HCT116 (cell line): Measurements from ENCODE around the gene KCNJ10. TPM values are rescaled to one million over a fixed set of nuclear protein-coding genes. Genes with fewer than 3 reads are reported as not detected.

Experiments
- ATAC-seq: fragments of 200-7000 bp; cut with Tn5 transposase; 2 replicates; pipeline ENCODE4 v1.9.1; 2020; ENCODE audit warnings: mild to moderate bottlenecking, moderate library complexity
- BruUV-seq: library from RNA; stranded (reverse); fragments of 400-500 nt; replicated peaks from 2 replicates; lab custom pipeline; 2021; lab: Mats Ljungman, UMichigan
- CTCF ChIA-PET: fragments of 300-600 bp; sonication (Branson Sonifier 250); formaldehyde crosslinking; loops from one replicate; lab custom pipeline; 2021; ENCODE audit warnings: antibody characterized with exemption; lab: Charles Lee
- POLR2A ChIA-PET: fragments of 300-600, 350-600 bp; sonication (Branson Sonifier 250); formaldehyde crosslinking; loops from one replicate; lab custom pipeline; 2021; ENCODE audit warnings: antibody characterized with exemption; lab: Charles Lee
- RAD21 ChIA-PET, 2 experiments: fragments of 300-600 bp; sonication (Branson Sonifier 250); formaldehyde crosslinking; loops; one replicate each; lab custom pipeline; 2023; ENCODE audit warnings: low total read pairs in 2 of 2; ENCODE audit not compliant: uncharacterized antibody in 2 of 2, unreplicated experiment in 2 of 2, low non-redundant PET in 1 of 2; lab: Charles Lee
- DNase-seq: peaks from one replicate; pipeline ENCODE4 v3.0.0-alpha.2; 2010; ENCODE audit warnings: low read depth, low spot score
- H2AFZ ChIP-seq: fragments of 200-600 bp; shearing (Covaris generic), sonication (generic); 2 replicates; pipeline ENCODE4 v1.6.1; 2017; ENCODE audit warnings: low read depth, mixed run types, mixed read lengths, antibody characterized with exemption, low read length; ENCODE audit not compliant: poor library complexity, severe bottlenecking
- H3K27ac ChIP-seq: 2 replicates; pipeline ENCODE4 v1.5.1; 2012; ENCODE audit warnings: low read depth, low read length
- H3K27me3 ChIP-seq: fragments of 200-600 bp; sonication (generic); 2 replicates; pipeline ENCODE4 v1.6.1; 2016; ENCODE audit warnings: mixed run types, low read length, mixed read lengths; ENCODE audit not compliant: insufficient read depth
- H3K36me3 ChIP-seq, 2 experiments: fragments of 200-500 bp in 1 of 2; fragments of 200-600 bp in 1 of 2; sonication (Bioruptor generic) in 1 of 2; sonication (generic) in 1 of 2; 2 replicates each; pipeline versions ENCODE4 v1.5.1 to v1.6.1; 2014 to 2016; ENCODE audit warnings: low read length in 2 of 2, inconsistent platforms in 1 of 2, mixed read lengths in 1 of 2, mixed run types in 1 of 2; ENCODE audit not compliant: insufficient read depth in 2 of 2, control insufficient read depth in 1 of 2
- H3K4me1 ChIP-seq, 2 experiments: fragments of 200-600 bp in 1 of 2; sonication (generic) in 1 of 2; 2 replicates each; pipeline versions ENCODE4 v1.5.1 to v1.6.1; 2012 to 2017; ENCODE audit warnings: low read length in 2 of 2, inconsistent platforms in 1 of 2, mild to moderate bottlenecking in 1 of 2, mixed read lengths in 1 of 2, mixed run types in 1 of 2, moderate library complexity in 1 of 2; ENCODE audit not compliant: insufficient read depth in 2 of 2, control insufficient read depth in 1 of 2
- H3K4me2 ChIP-seq: fragments of 200-600 bp; sonication (generic); 2 replicates; pipeline ENCODE4 v1.6.1; 2017; ENCODE audit warnings: mixed run types, low read length, mixed read lengths
- H3K4me3 ChIP-seq, 2 experiments: fragments of 200-600 bp in 1 of 2; sonication (generic) in 1 of 2; replicated peaks in 1 of 2; 2 replicates each; pipeline ENCODE4 v1.5.1; 2011 to 2016; ENCODE audit warnings: low read length in 2 of 2, control low read depth in 1 of 2, low read depth in 1 of 2, mild to moderate bottlenecking in 1 of 2, mixed read lengths in 1 of 2, mixed run types in 1 of 2
- H3K79me2 ChIP-seq: fragments of 200-600 bp; sonication (generic); 2 replicates; pipeline ENCODE4 v1.6.1; 2017; ENCODE audit warnings: mild to moderate bottlenecking, mixed run types, low read length, moderate library complexity, mixed read lengths; ENCODE audit not compliant: insufficient read depth
- H3K9ac ChIP-seq: fragments of 200-600 bp; sonication (generic); 2 replicates; pipeline ENCODE4 v1.6.1; 2016; ENCODE audit warnings: low read length, mixed read lengths
- H3K9me2 ChIP-seq: fragments of 200-600 bp; sonication (generic), shearing (Covaris generic); 2 replicates; pipeline ENCODE4 v1.6.1; 2017; ENCODE audit warnings: mixed run types, mild to moderate bottlenecking, moderate library complexity; ENCODE audit not compliant: insufficient read depth
- H3K9me3 ChIP-seq, 2 experiments: fragments of 200-500 bp in 1 of 2; fragments of 200-600 bp in 1 of 2; sonication (Bioruptor generic) in 1 of 2; sonication (generic) in 1 of 2; 2 replicates each; pipeline ENCODE4 v1.6.1; 2014 to 2017; ENCODE audit warnings: low read length in 2 of 2, mixed read lengths in 2 of 2, inconsistent platforms in 1 of 2, low read depth in 1 of 2, mild to moderate bottlenecking in 1 of 2, mixed run types in 1 of 2, moderate library complexity in 1 of 2; ENCODE audit not compliant: control insufficient read depth in 1 of 2, insufficient read depth in 1 of 2
- H4K20me1 ChIP-seq: fragments of 200-600 bp; sonication (generic), shearing (Covaris generic); 2 replicates; pipeline ENCODE4 v1.6.1; 2017; ENCODE audit warnings: mixed run types, mild to moderate bottlenecking, moderate library complexity; ENCODE audit not compliant: insufficient read depth
- EGR1 ChIP-seq: IDR thresholded peaks from 2 replicates; pipeline ENCODE4 v1.6.1; 2012; ENCODE audit warnings: low read depth
- ELF1 ChIP-seq: IDR thresholded peaks from 2 replicates; pipeline ENCODE4 v1.6.1; 2012; ENCODE audit warnings: low read depth, borderline replicate concordance
- EZH2 ChIP-seq: fragments of 200-600 bp; sonication (generic); IDR thresholded peaks from 2 replicates; pipeline ENCODE4 v1.6.1; 2017; ENCODE audit warnings: antibody characterized with exemption, mixed run types
- FOSL1 ChIP-seq: IDR thresholded peaks from 2 replicates; pipeline ENCODE4 v1.6.1; 2012; ENCODE audit warnings: low read depth
- JUND ChIP-seq: IDR thresholded peaks from 2 replicates; pipeline ENCODE4 v1.6.1; 2012
- POLR2A ChIP-seq: IDR thresholded peaks from 2 replicates; pipeline ENCODE4 v1.7.0; 2011; ENCODE audit warnings: borderline replicate concordance; ENCODE audit not compliant: insufficient read depth, insufficient read length; ENCODE audit errors: extremely low read depth
- POLR2AphosphoS5 ChIP-seq: IDR thresholded peaks from 2 replicates; pipeline ENCODE4 v1.6.1; 2011; ENCODE audit warnings: mild to moderate bottlenecking, low read depth, low read length, moderate library complexity
- RAD21 ChIP-seq: IDR thresholded peaks from 2 replicates; pipeline ENCODE4 v1.6.1; 2012; ENCODE audit warnings: low read depth, mild to moderate bottlenecking
- SRF ChIP-seq: IDR thresholded peaks from 2 replicates; pipeline ENCODE4 v1.6.1; 2012; ENCODE audit warnings: low read depth
- TCF7L2 ChIP-seq: IDR thresholded peaks from 2 replicates; pipeline ENCODE4 v1.7.0; 2011; ENCODE audit warnings: borderline replicate concordance, inconsistent platforms; ENCODE audit not compliant: insufficient read depth, insufficient read length; ENCODE audit errors: extremely low read depth
- YY1 ChIP-seq: IDR thresholded peaks from 2 replicates; pipeline ENCODE4 v1.6.1; 2011; ENCODE audit warnings: low read length, low read depth, moderate library complexity, mild to moderate bottlenecking; ENCODE audit not compliant: insufficient replicate concordance; ENCODE audit errors: extremely low read depth
- ZFX ChIP-seq: fragments of 450-650 bp; IDR thresholded peaks from 2 replicates; pipeline ENCODE4 v1.6.1; 2017
- intact Hi-C: fragments of 100-400 bp; cut with micrococcal nuclease; formaldehyde crosslinking; loops from 2 replicates; pipeline ENCODE4 v1.10.0; 2022
- total RNA-seq: library from RNA; stranded (reverse); gene quantifications from one replicate; pipeline ENCODE4 v1.2.1, GENCODE V29; 2021; ENCODE audit not compliant: unreplicated experiment
- TF ChIP-seq, protein P1 (sequence below): IDR thresholded peaks from 2 replicates; pipeline ENCODE4 v1.6.1; 2011; ENCODE audit warnings: mild to moderate bottlenecking, low read length, moderate library complexity; ENCODE audit not compliant: insufficient replicate concordance; ENCODE audit errors: extremely low read depth

Gene KCNJ10
- total RNA-seq, 1 experiment from 2014 or later: 0.57 TPM

DNA sequence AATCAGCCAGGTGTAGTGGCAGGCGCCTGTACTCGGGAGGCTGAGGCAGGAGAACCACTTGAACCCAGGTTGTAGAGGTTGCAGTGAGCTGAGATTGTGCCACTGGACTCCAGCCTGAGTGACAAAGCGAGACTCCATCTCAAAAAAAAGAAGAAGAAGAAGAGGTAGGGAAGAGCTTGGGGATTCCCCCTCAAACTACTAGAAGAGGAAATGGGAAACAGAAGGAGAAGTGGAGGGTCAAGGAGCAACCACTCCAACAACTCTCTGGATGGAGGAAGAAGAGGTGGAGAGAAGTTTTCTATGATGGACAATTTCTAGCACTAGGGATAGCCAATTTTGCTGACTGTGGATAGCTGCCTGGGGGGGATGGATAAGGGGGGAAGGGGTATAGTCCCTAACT lies 101.1 kb downstream of the KCNJ10 start:
- ChIA-PET RAD21 (no interaction called here), CTCF (no interaction called here)
- intact Hi-C loops: no loop called here
- H3K9me3 ChIP-seq: no peaks in the 10 kb centered on the region; a peak in 1 of 4 replicates
- no peaks in the 10 kb centered on the region for H3K9me2 ChIP-seq
- H3K4me1 ChIP-seq: peaks cover 0 to 7% of the 10 kb centered on the region in 2 experiments; a peak in 1 of 4 replicates
- no peak overlapping the region for H3K4me3 ChIP-seq
- H3K79me2 ChIP-seq: no peaks in the 10 kb centered on the region
- no peak overlapping the region for H3K4me2 ChIP-seq
- BruUV-seq: no TSS peak
- H3K9ac ChIP-seq: no peak overlapping the region
- no peaks in the 10 kb centered on the region for H3K27me3 ChIP-seq
- no peak overlapping the region for H3K27ac ChIP-seq
- no peak for TF ChIP-seq ZFX
- no peak for TF ChIP-seq RAD21
- no peak for TF ChIP-seq POLR2AphosphoS5
- TF ChIP-seq FOSL1: no peak
- TF ChIP-seq EGR1: no peak
- TF ChIP-seq JUND: no peak
- TF ChIP-seq, protein P1, sequence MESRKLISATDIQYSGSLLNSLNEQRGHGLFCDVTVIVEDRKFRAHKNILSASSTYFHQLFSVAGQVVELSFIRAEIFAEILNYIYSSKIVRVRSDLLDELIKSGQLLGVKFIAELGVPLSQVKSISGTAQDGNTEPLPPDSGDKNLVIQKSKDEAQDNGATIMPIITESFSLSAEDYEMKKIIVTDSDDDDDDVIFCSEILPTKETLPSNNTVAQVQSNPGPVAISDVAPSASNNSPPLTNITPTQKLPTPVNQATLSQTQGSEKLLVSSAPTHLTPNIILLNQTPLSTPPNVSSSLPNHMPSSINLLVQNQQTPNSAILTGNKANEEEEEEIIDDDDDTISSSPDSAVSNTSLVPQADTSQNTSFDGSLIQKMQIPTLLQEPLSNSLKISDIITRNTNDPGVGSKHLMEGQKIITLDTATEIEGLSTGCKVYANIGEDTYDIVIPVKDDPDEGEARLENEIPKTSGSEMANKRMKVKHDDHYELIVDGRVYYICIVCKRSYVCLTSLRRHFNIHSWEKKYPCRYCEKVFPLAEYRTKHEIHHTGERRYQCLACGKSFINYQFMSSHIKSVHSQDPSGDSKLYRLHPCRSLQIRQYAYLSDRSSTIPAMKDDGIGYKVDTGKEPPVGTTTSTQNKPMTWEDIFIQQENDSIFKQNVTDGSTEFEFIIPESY: no peak
- TF ChIP-seq EZH2: no peak
- TF ChIP-seq ELF1: no peak
- no peak for TF ChIP-seq POLR2A
- no peak for TF ChIP-seq YY1
- TF ChIP-seq SRF: no peak
- no peak for TF ChIP-seq TCF7L2
- TF ChIP-seq, all 23 proteins: peak for 0
- no peak for DNase-seq
- Histone ChIP-seq H3K36me3 (no peaks in the 10 kb centered on the region), H2AFZ (no peak overlapping the region), H4K20me1 (no peaks in the 10 kb centered on the region)
- ATAC-seq: no peak
- POLR2A ChIA-PET: no interaction called here
